ENCODE data around the gene MLXIPL. TPM values are rescaled to one million over a fixed set of nuclear protein-coding genes. Genes with fewer than 3 reads are reported as not detected.
"Not testable (repeated sequence)": the region's sequence is repeated elsewhere in the genome, so short reads cannot be mapped to it uniquely, and the experiment has no call there.

MLXIPL gene
- total RNA-seq, 1 donor = 0.72 TPM

GRCh38 chr7:73624669-73625001, 313 bp upstream of the MLXIPL start:
- Histone ChIP-seq H2AFZ (ENCODE audit: low read length) (no peak overlapping the region), H3K4me2 (ENCODE audit: insufficient read depth, low read length) (peak overlapping the region; percentile 75), H4K20me1 (ENCODE audit: insufficient read depth, low read length) (no peaks in the 10 kb centered on the region), H3K4me1 (ENCODE audit: insufficient read depth, low read length) (no peaks in the 10 kb centered on the region), H3K27me3 (ENCODE audit: insufficient read depth, low read length) (peaks cover 54% of the 10 kb centered on the region), H3K36me3 (ENCODE audit: insufficient read depth, low read length) (no peaks in the 10 kb centered on the region), H3K79me2 (ENCODE audit: insufficient read depth, low read length) (no peaks in the 10 kb centered on the region), H3K9me3 (ENCODE audit: low read depth, low read length) (no peaks in the 10 kb centered on the region), H3K27ac (ENCODE audit: low read depth, low read length) (no peak overlapping the region), H3K4me3 (ENCODE audit: insufficient read depth, low read length) (no peak overlapping the region)
- no peak for DNase-seq (ENCODE audit: insufficient read length, low spot score, missing footprints)
- no peak for TF ChIP-seq CTCF (IDR thresholded peaks at IDR 0.05; ENCODE audit: extremely low read depth, low read depth, low read length)

- no peak overlapping the region for H3K4me3 ChIP-seq (ENCODE audit: insufficient read depth, low read length)
- no peak overlapping the region for H2AFZ ChIP-seq (ENCODE audit: low read length)
Measured at GRCh38 chr7:73622909-73623797, 1.2 kb downstream of the MLXIPL start.

GRCh38 chr7:73622527-73622908, 1.8 kb downstream of the MLXIPL start:
- Histone ChIP-seq H3K4me2 (ENCODE audit: insufficient read depth, low read length) (no peak overlapping the region), H3K9me3 (ENCODE audit: low read depth, low read length) (no peaks in the 10 kb centered on the region), H3K4me3 (ENCODE audit: insufficient read depth, low read length) (no peak overlapping the region), H3K27ac (ENCODE audit: low read depth, low read length) (no peak overlapping the region), H3K36me3 (ENCODE audit: insufficient read depth, low read length) (no peaks in the 10 kb centered on the region), H3K4me1 (ENCODE audit: insufficient read depth, low read length) (no peaks in the 10 kb centered on the region), H3K79me2 (ENCODE audit: insufficient read depth, low read length) (no peaks in the 10 kb centered on the region), H4K20me1 (ENCODE audit: insufficient read depth, low read length) (no peaks in the 10 kb centered on the region), H3K27me3 (ENCODE audit: insufficient read depth, low read length) (peaks cover 41% of the 10 kb centered on the region), H2AFZ (ENCODE audit: low read length) (no peak overlapping the region)
- no peak for TF ChIP-seq CTCF (IDR thresholded peaks at IDR 0.05; ENCODE audit: extremely low read depth, low read depth, low read length)
- DNase-seq (ENCODE audit: insufficient read length, low spot score, missing footprints) = peak; percentile 64

More at GRCh38 chr7:73622909-73623797, 1.2 kb downstream of the MLXIPL start:
- Histone ChIP-seq H3K36me3 (ENCODE audit: insufficient read depth, low read length) (no peaks in the 10 kb centered on the region), H3K79me2 (ENCODE audit: insufficient read depth, low read length) (no peaks in the 10 kb centered on the region), H3K4me1 (ENCODE audit: insufficient read depth, low read length) (no peaks in the 10 kb centered on the region), H3K27ac (ENCODE audit: low read depth, low read length) (no peak overlapping the region), H3K27me3 (ENCODE audit: insufficient read depth, low read length) (peaks cover 47% of the 10 kb centered on the region), H3K4me2 (ENCODE audit: insufficient read depth, low read length) (peak overlapping the region; percentile 43), H3K9me3 (ENCODE audit: low read depth, low read length) (no peaks in the 10 kb centered on the region), H4K20me1 (ENCODE audit: insufficient read depth, low read length) (no peaks in the 10 kb centered on the region)
- peak; percentile 71 for DNase-seq (ENCODE audit: insufficient read length, low spot score, missing footprints)
- no peak for TF ChIP-seq CTCF (IDR thresholded peaks at IDR 0.05; ENCODE audit: extremely low read depth, low read depth, low read length)

GRCh38 chr7:73621168-73622063, 2.9 kb downstream of the MLXIPL start:
- Histone ChIP-seq H3K4me1 (ENCODE audit: insufficient read depth, low read length) (no peaks in the 10 kb centered on the region), H4K20me1 (ENCODE audit: insufficient read depth, low read length) (no peaks in the 10 kb centered on the region), H3K27me3 (ENCODE audit: insufficient read depth, low read length) (peaks cover 39% of the 10 kb centered on the region), H3K4me3 (ENCODE audit: insufficient read depth, low read length) (no peak overlapping the region), H3K4me2 (ENCODE audit: insufficient read depth, low read length) (no peak overlapping the region), H3K27ac (ENCODE audit: low read depth, low read length) (no peak overlapping the region), H3K36me3 (ENCODE audit: insufficient read depth, low read length) (no peaks in the 10 kb centered on the region), H3K79me2 (ENCODE audit: insufficient read depth, low read length) (no peaks in the 10 kb centered on the region), H2AFZ (ENCODE audit: low read length) (no peak overlapping the region), H3K9me3 (ENCODE audit: low read depth, low read length) (no peaks in the 10 kb centered on the region)
- peak; percentile 88 for DNase-seq (ENCODE audit: insufficient read length, low spot score, missing footprints)
- TF ChIP-seq CTCF (IDR thresholded peaks at IDR 0.05; ENCODE audit: extremely low read depth, low read depth, low read length) = no peak

- H3K27ac ChIP-seq (ENCODE audit: low read depth, low read length); H3K79me2 ChIP-seq (ENCODE audit: insufficient read depth, low read length); H4K20me1 ChIP-seq (ENCODE audit: insufficient read depth, low read length); H2AFZ ChIP-seq (ENCODE audit: low read length); H3K36me3 ChIP-seq (ENCODE audit: insufficient read depth, low read length); H3K9me3 ChIP-seq (ENCODE audit: low read depth, low read length); H3K4me3 ChIP-seq (ENCODE audit: insufficient read depth, low read length); DNase-seq (ENCODE audit: insufficient read length, low spot score, missing footprints); H3K4me2 ChIP-seq (ENCODE audit: insufficient read depth, low read length); H3K4me1 ChIP-seq (ENCODE audit: insufficient read depth, low read length): not testable (repeated sequence)
- H3K27me3 ChIP-seq (ENCODE audit: insufficient read depth, low read length) = peaks cover 30% of the 10 kb centered on the region
Measured at GRCh38 chr7:73619394-73619793, 4.9 kb downstream of the MLXIPL start.
